Activated gamma-delta T cell treated with anti-CD3 and anti-CD28 coated beads, Interleukin-2, amount 50 U/mL, for 16 hours (primary cell): ENCODE results near the gene NLRP9.

Experiments
- DNase-seq: peaks from one replicate; pipeline ENCODE4 v3.0.0-alpha.2; 2020; ENCODE audit warnings: low read depth

Gene NLRP9

DNA sequence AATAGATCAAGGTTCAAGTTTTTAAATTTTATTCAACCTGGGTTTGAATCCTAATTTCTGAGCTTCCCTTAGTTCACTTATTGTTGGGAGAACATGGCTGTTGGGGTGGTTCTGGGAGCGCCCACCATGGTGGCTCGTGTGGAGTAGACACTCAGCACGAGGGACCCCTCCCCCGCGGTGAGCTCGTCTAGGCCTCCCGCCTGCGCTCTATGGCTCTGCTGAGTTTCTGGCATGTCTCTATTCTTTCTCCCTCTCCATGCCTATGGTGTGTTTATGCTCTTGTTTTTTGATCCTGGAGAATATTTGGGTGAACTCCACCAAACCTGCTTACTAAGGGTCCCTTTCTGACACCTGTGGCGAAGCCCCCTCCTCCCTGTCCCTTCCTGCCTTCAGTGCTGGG lies 64.7 kb downstream of the NLRP9 start:
- DNase-seq, result no peak

DNA sequence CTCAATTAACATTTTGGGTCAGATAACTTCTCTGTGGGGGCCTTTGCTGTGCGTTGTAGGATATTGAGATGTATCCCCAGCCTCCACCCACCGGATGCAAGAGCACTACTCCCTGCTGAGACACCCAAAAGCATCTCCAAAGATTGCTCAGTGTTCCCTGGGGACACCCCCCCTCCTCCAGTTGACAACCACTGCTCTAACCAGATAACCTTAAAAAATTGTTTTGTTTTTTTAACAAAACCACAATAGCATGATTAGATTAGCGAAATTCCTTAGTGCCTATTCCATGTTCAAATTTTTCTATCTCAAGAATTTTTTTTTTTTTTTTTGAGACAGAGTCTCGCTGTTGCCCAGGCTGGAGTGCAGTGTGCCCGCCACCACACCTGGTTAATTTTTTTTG lies 65.8 kb downstream of the NLRP9 start:
- no peak for DNase-seq

DNA sequence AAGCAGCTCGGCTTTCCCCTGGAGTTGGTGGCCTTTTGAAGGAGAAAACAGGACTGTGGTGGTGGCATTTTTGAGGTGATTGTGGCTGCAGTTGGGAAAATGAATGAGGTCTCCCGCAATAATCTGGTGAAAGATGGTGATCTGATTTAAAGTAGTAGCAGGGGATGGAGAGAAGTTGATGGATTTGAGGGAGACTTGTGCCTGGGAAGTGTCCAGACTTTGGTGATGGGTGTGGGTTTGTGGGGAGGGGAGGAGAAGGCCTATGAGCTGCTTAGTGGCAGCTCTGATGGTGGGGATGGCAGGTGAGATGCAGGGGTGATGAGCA lies 67.2 kb downstream of the NLRP9 start:
- DNase-seq, result no peak

DNA sequence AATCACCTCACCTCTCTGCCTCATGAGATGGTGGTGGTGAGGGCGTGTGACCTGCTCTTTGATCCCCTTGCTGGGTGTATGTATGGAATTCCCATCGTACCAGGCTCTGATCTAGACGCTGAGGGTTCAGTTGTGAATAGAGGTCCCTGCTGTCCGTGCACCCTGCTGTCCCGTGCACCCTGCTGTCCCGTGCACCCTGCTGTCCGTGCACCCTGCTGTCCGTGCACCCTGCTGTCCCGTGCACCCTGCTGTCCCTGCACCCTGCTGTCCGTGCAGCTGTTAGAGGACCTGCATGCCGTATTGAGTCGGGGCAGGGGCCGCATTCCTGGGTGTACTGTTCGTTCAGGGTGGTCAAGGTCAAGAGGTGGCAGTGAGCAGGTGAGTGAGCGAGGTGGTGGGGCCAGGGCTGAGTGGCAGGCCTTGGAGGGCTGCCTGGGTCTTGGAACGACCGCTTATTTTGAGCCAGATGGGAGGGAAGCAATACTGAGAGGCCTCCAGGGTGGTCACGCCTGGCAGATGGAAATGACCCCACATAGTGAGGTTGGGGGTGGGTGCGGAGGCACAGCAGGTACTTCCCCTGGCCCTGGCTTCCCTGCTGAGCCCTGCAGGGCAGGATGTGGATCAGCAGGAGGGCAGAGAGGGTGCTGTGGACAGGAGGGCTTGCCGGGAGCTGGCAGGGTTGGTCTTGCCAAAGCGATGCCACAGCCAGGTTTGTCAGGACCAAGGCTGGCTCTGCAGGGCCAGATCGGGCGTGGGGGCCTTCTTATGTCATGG lies 67.7 kb downstream of the NLRP9 start:
- DNase-seq, result no peak

DNA sequence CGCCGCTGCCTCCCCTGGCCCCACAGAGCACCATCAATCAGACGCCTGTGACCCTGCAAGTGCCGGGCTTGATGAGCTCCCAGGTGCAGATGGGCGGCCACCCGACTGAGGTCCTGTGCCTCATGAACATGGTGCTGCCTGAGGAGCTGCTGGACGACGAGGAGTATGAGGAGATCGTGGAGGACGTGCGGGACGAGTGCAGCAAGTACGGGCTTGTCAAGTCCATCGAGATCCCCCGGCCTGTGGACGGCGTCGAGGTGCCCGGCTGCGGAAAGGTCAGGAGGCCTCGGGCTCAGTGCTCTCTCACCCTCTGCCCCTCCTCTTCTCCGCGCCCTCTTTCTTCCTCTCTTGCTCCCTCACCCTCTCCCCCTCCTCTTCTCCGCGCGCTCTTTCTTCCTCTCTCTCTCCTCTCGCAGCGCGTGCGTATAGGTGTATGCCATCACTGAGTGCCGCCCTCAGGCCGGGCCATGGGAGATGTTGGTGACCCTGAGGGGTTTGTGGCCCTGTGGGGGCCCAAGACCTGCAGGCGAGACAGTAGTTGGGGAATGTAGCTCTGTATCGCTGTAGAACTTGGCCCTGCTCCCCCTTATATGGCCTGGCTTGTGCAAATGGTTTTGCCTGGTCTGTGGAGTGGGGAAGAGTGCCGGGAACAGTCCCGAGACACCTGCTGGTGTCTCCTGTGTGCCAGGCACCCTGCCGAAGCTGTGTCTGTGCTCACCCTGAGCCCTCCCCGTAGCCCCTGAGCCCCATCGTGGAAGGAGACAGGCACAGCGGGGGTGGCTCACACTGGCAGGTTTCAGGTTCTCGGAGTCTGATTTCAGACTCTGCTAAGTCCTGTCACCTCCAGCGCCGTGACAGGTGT lies 68.6 kb downstream of the NLRP9 start:
- DNase-seq, result no peak

DNA sequence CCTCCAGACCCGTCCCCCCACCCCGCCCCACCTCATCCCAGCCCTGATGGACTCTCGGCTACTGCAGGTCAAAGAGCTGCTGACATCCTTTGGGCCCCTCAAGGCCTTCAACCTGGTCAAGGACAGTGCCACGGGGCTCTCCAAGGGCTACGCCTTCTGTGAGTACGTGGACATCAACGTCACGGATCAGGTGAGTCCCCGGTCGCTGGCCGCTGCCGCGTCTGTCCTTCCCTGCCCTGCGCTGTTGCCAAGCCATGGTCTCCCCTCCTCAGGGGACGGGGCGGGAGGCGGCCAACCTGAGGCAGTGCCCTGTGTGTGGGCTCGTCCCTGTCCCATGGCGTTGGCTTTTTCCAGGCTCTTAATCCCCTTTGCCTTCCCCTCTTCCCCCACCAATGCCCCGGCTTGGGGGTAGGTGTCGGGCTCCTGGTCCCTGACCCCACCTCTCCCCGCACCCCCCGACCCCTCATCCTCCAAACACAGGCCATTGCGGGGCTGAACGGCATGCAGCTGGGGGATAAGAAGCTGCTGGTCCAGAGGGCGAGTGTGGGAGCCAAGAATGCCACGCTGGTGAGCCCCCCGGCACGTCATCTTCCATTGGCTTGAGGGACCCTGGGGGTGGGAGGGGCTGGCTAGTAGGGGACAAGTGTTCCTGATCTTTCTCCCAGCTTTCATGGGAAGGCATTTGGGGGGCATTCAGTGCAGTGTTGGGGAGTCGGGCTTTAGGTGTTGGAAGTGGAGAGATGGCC lies 69.4 kb downstream of the NLRP9 start:
- no peak for DNase-seq

DNA sequence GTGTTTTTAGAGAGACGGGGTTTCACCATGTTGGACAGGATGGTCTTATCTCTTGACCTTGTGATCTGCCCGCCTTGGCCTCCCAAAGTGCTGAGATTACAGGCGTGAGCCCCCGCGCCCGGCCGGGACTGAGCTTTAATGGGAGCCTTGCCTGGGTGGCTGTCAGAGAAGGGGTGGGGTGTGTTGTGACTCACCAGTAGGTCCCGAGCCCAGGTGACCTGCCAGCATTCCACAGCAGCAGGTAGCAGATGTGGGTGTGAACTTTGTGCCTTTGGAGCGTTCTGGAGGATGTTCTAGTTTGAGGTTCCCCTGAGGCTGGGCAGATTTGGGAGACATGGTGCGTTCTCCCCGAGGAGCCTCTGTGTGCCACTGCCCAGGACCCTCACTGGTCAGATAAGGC lies 70.2 kb downstream of the NLRP9 start:
- no peak for DNase-seq

DNA sequence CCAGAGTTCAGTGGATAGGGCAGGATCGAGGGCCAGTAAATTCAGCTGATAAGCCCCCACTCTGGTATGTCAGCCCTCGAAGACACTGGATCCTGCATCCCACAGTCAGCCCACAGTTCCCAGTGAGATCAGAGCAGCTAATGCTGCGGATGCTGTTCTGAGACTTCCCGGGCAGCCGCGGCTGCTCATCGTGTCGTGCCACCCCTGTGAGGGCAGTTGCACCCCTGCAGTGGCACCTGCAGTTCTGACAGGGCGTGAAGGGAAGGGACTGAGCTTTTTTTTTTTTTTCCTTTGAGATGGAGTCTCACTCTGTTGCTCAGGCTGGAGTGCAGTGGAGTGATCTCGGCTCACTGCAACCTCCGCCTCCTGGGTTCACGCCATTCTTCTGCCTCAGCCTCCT lies 70.7 kb downstream of the NLRP9 start:
- DNase-seq, result no peak

DNA sequence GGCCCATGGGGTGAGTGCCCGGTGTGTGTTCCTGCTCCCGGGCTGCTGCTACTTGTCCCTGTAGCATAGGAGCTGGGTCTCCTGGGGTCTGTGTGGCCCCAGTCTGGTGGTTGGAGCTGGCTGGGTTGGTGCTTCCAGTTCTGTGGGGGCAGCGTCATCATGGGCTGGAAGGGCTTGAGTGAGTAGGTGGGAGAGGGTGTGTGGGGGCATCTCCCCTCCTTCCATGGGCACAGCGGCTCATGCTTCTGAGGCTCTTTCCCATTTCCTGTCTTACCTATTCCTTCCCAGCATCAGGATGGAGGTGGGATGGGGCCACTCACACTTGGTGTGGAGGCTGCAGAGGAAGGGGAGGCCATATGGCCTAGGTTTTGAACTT lies 71.2 kb downstream of the NLRP9 start:
- no peak for DNase-seq

DNA sequence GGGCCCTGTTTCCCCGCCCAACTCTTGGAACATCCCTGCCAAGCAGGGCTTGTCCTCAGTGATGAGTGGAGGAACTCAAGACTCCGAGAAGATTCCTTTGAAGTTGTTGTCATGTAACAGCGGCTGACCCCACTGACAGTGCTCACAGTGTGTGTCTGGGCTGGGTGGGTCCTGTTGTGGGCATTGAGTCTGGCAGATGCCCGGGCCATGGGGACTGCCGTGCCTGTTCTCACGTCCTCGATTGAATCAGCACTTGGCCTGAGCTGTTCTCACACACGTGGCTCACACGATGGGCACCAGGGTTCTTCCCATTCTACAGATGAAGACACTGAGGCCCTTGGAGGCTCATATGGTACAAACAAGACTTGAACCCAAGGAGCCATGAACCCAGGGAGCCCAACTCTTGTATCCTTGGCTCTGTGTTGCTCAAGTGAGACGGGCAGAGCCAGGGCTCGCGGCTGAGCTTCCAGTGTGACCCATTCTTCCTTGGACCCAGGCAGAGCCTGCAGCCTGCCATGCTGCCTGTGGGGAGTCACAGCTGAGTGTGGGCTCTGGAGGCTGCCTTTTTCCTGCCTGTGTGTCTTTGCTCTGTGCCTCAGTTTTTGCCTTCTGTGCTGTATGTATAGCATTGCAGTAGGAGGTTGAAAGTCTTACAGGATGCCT lies 71.7 kb downstream of the NLRP9 start:
- DNase-seq, result no peak

DNA sequence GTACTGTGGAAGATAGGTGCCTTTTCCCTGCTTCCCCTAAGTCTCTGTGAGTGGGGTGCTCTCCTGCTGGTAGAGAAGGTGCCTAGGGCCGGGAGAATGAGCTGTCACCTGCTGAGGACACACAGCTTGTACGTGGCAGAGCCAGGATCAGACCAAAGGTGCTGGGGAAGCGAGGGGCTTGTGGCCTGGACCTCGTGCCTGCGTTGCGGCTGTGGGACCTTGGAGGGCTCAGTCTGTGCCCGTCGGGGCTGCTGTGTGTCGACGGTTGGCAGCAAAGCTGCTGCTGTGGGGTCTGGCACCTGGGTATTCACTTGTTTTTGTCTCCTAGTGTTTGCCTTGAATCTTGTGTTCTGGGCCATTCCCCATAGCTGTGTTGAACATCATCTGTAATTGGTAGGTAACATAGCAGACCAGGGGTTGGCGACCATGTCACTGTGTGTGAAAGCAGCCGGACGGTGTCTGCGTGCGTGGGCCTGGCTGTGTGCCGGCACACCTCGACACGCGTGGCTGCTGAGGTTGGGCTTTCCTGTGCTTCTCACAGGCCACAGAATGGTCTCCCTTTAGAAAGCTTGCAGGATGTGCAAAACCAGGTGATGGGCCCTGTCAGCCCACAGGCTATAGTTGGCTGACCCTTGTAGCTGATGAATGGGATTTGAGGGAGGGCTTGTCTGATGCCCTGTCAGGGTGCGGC lies 74.2 kb downstream of the NLRP9 start:
- DNase-seq, result no peak

DNA sequence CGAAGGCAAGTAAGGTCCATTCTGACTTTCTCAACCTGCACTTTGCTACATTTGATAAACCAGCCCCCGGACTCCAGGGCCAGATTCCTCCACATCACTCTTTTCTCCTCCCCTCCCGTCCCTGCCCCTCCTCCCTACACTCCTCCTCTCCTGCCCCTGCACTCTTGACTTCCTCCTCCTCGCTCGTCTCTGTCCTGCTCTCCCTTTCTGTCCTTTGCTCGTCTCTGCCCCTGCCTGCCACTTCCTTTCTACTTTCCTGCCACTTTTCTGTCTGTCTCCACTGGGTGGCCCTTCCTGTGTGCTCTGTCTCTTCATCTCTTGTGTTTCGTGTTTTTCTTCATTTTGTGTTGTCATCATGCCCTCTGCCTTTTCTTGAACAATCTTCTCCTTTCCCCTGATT lies 76.4 kb downstream of the NLRP9 start:
- no peak for DNase-seq

DNA sequence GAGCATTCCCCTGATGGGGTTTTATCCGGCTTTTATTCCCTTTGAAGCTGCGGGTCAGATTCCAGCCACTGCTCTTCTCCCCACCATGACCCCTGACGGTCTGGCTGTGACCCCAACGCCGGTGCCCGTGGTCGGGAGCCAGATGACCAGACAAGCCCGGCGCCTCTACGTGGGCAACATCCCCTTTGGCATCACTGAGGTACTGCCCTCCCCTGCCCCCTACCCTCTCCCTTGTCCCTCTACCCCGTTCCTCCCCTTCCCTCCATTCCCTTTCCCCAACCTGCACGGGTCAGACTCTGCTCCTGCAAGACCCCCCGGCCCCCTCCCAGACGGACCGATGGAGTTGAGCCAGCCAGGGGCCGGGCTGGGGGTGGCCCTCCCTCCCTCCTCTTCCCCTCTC lies 77.2 kb downstream of the NLRP9 start:
- DNase-seq, result no peak

DNA sequence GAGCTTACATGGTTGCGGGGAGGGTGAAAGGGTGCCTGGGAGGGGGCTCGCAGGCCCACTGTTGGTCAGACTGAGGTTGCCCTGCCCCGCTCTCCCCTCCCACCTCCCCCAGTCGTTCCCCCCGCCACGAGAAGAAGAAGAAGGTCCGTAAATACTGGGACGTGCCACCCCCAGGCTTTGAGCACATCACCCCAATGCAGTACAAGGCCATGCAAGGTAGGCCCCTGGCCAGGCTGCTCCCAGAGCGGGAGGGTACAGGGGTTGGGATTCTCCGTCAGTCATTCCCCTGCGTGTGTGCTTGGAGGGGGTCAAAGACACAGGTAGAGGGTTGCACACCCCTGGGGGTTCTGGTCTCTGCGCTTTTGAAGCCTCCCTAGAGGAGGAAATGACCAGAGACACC lies 77.8 kb downstream of the NLRP9 start:
- DNase-seq, result no peak

DNA sequence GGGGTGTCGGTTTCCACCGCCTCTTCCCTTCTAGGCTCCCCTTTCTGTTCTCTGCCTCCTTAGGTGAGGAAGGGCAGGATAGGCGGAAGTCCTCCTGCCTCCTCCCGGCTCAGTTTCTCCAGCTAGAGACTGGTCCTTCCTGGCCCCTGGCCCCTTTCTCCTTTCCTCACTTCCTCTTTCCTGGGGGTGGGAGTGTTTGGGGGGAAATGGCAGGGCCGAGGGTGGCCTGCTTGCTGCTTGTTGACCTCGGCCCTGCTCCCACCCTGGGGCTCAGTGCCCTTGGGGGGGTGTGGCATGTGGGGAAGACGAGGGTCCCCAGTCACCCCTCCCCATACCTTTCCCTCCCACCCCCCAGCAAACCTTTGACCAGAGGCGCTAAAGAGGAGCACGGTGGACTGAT lies 78.4 kb downstream of the NLRP9 start:
- no peak for DNase-seq

DNA sequence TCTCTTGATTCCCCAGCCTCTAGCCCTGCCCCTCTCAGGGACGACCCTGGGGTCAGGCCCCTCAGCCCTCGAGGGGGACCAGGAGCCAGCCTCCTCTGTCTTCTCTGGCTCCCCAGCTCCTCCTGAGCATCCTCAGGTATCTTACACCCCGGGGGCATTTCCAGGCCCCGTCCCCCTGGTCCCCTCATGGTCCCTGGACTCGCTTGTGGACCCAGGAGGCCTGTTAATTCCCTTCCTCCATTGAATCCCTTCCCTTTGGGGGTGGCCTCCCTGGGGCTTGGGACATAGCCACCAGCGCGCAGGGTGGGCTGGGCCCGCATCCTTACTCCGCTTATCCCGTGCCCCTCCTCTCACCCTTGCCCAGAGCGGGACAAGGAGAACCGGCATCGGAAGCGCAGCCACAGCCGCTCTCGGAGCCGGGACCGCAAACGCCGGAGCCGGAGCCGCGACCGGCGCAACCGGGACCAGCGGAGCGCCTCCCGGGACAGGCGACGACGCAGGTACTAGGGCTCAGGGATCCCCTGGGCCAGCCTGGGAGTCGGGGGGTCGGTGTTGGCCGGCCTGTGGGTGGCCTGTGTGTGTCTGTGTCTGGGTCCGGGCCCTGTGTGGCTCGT lies 79.2 kb downstream of the NLRP9 start:
- DNase-seq, result no peak
